Esophagus mucosa (tissue), 1 donor: Measurements from ENCODE around the gene GAB2. TPM values are rescaled to one million over a fixed set of nuclear protein-coding genes. Genes with fewer than 3 reads are reported as not detected.
"Not testable (repeated sequence)": the region's sequence is repeated elsewhere in the genome, so short reads cannot be mapped to it uniquely, and the experiment has no call there.

Source experiments
- ATAC-seq: fragments of 200-7000 bp; cut with Tn5 transposase; one replicate; pipeline ENCODE4 v1.9.1; 2020
- total RNA-seq: library from RNA; stranded (reverse); gene quantifications from one replicate; pipeline ENCODE4 v1.2.4, GENCODE V29; 2023
- donor health status: DM: yes; HTN: yes; CAD: no.

The GAB2 gene
- 10.8 TPM for total RNA-seq

- peak; percentile 41 for ATAC-seq
These were observed at the start of gene GAB2 for GRCh38 chr11:78417175-78417887. Gene GAB2 (minus strand): TSS chr11:78417820. CDS start chr11:78417720, 100 bp downstream.

GRCh38 chr11:78467370-78467769, 49.8 kb upstream of the GAB2 start:
- no peak for ATAC-seq

GRCh38 chr11:78465169-78465942, 47.7 kb upstream of the GAB2 start:
- peak; percentile 77 for ATAC-seq

GRCh38 chr11:78464787-78465168, 47.2 kb upstream of the GAB2 start:
- ATAC-seq: not testable (repeated sequence)

- ATAC-seq: no peak
These were observed 42.9 kb upstream of the GAB2 start for GRCh38 chr11:78460471-78460870.

GRCh38 chr11:78459738-78460137, 42.1 kb upstream of the GAB2 start:
- no peak for ATAC-seq

GRCh38 chr11:78457448-78457847, 39.8 kb upstream of the GAB2 start:
- ATAC-seq: no peak

GRCh38 chr11:78453140-78453935, 35.7 kb upstream of the GAB2 start:
- ATAC-seq: no peak

- peak; percentile 45 for ATAC-seq
These were observed 33.9 kb upstream of the GAB2 start for GRCh38 chr11:78451371-78452150.

- ATAC-seq: no peak
These were observed 33.2 kb upstream of the GAB2 start for GRCh38 chr11:78450866-78451265.

- no peak for ATAC-seq
These were observed 32.2 kb upstream of the GAB2 start for GRCh38 chr11:78449866-78450265.

GRCh38 chr11:78446210-78446609, 28.6 kb upstream of the GAB2 start:
- no peak for ATAC-seq

- no peak for ATAC-seq
These were observed 27.1 kb upstream of the GAB2 start for GRCh38 chr11:78444726-78445125.

GRCh38 chr11:78441956-78442355, 24.3 kb upstream of the GAB2 start:
- no peak for ATAC-seq

- ATAC-seq: no peak
These were observed 20.8 kb upstream of the GAB2 start for GRCh38 chr11:78438298-78438975.

GRCh38 chr11:78432956-78433355, 15.3 kb upstream of the GAB2 start:
- ATAC-seq: peak; percentile 32

- ATAC-seq: no peak
These were observed 14.5 kb upstream of the GAB2 start for GRCh38 chr11:78432058-78432515.

- no peak for ATAC-seq
These were observed 12.0 kb upstream of the GAB2 start for GRCh38 chr11:78429660-78430059.

GRCh38 chr11:78429209-78429608, 11.6 kb upstream of the GAB2 start:
- ATAC-seq: no peak

- no peak for ATAC-seq
These were observed 11.2 kb upstream of the GAB2 start for GRCh38 chr11:78428773-78429172.

GRCh38 chr11:78428266-78428636, 10.6 kb upstream of the GAB2 start:
- ATAC-seq: no peak
